Keratinocyte (primary cell): Measurements from ENCODE around the gene ARHGAP18. TPM values are rescaled to one million over a fixed set of nuclear protein-coding genes. Genes with fewer than 3 reads are reported as not detected.

Experiments used
- DNase-seq: peaks from one replicate; pipeline ENCODE4 v3.0.0-alpha.2; 2011; ENCODE audit warnings: low read depth, missing footprints, low spot score
- FAIRE-seq: peaks from 2 replicates; lab custom pipeline; 2011; peaks lifted over from hg19 to GRCh38; lab: Jason Lieb, UNC
- H2AFZ ChIP-seq: 2 replicates; pipeline ENCODE4 v1.6.0; 2012; ENCODE audit warnings: low read length, control low read depth, inconsistent platforms; ENCODE audit not compliant: control insufficient read depth
- H3K27ac ChIP-seq: 2 replicates; pipeline ENCODE4 v1.5.1; 2011; ENCODE audit warnings: low read length; ENCODE audit not compliant: control insufficient read depth, insufficient read depth
- H3K27me3 ChIP-seq: 3 replicates; pipeline ENCODE4 v1.6.0; 2011; ENCODE audit warnings: low read length; ENCODE audit not compliant: control insufficient read depth, insufficient read depth; ENCODE audit errors: extremely low read depth
- H3K36me3 ChIP-seq, 2 experiments: 2 replicates in 1 of 2; 3 replicates in 1 of 2; pipeline ENCODE4 v1.5.1; 2011; ENCODE audit warnings: low read length in 2 of 2, mild to moderate bottlenecking in 1 of 2; ENCODE audit not compliant: control insufficient read depth in 2 of 2, insufficient read depth in 2 of 2; ENCODE audit errors: extremely low read depth in 1 of 2
- H3K4me1 ChIP-seq: 3 replicates; pipeline ENCODE4 v1.5.1; 2011; ENCODE audit warnings: low read length; ENCODE audit not compliant: control insufficient read depth, insufficient read depth; ENCODE audit errors: extremely low read depth
- H3K4me2 ChIP-seq: 3 replicates; pipeline ENCODE4 v1.6.0; 2011; ENCODE audit warnings: low read depth, low read length; ENCODE audit not compliant: control insufficient read depth, insufficient read depth; ENCODE audit errors: extremely low read depth
- H3K4me3 ChIP-seq, 3 experiments: fragments of 200-600 bp in 1 of 3; sonication (generic) in 1 of 3; 2 replicates in 2 of 3; 3 replicates in 1 of 3; pipeline ENCODE4 v1.5.1; 2011 to 2016; ENCODE audit warnings: low read length in 3 of 3, mild to moderate bottlenecking in 3 of 3, control low read depth in 2 of 3, inconsistent platforms in 1 of 3, low read depth in 1 of 3, mixed read lengths in 1 of 3, mixed run types in 1 of 3, moderate library complexity in 1 of 3; ENCODE audit not compliant: control insufficient read depth in 2 of 3, insufficient read depth in 2 of 3; ENCODE audit errors: extremely low read depth in 1 of 3
- H3K79me2 ChIP-seq: 2 replicates; pipeline ENCODE4 v1.6.0; 2012; ENCODE audit warnings: low read length; ENCODE audit not compliant: control insufficient read depth, insufficient read depth
- H3K9ac ChIP-seq: 3 replicates; pipeline ENCODE4 v1.6.0; 2011; ENCODE audit warnings: low read length; ENCODE audit not compliant: control insufficient read depth, insufficient read depth; ENCODE audit errors: extremely low read depth
- H3K9me1 ChIP-seq: 3 replicates; pipeline ENCODE4 v1.6.0; 2011; ENCODE audit warnings: low read length; ENCODE audit not compliant: control insufficient read depth, insufficient read depth; ENCODE audit errors: extremely low read depth
- H3K9me3 ChIP-seq: 2 replicates; pipeline ENCODE4 v1.5.1; 2012; ENCODE audit warnings: low read depth, low read length; ENCODE audit not compliant: control insufficient read depth
- H4K20me1 ChIP-seq: 3 replicates; pipeline ENCODE4 v1.6.0; 2011; ENCODE audit warnings: low read length; ENCODE audit not compliant: control insufficient read depth, insufficient read depth; ENCODE audit errors: extremely low read depth
- EZH2 ChIP-seq: IDR thresholded peaks from one replicate; pipeline ENCODE4 v1.6.1; 2012; ENCODE audit warnings: inconsistent platforms, mild to moderate bottlenecking, low read length, moderate library complexity
- dilution Hi-C: fragments of 300-500 bp; cut with MboI; formaldehyde crosslinking; loops from one replicate; pipeline ENCODE4 v1.7.0; 2020; ENCODE audit warnings: low sequenced_read_pairs; ENCODE audit not compliant: extremely low pct_ligation_motif_present
- polyA plus RNA-seq, 5 experiments: library from polyadenylated mRNA; depleted of rRNA in 3 of 5; stranded (reverse) in 3 of 5; stranded (forward) in 1 of 5; unstranded in 1 of 5; fragments of >200 nt; gene quantifications; 1 replicate in 1 of 5; 2 replicates in 3 of 5; 3 replicates in 1 of 5; pipeline versions ENCODE4 v1.2.1 to v1.2.3, GENCODE V29; 2011 to 2012; ENCODE audit warnings: missing spikeins in 2 of 5, low read depth in 1 of 5, low replicate concordance in 1 of 5
- TF ChIP-seq, protein P1 (sequence below), 3 experiments: IDR thresholded peaks in 1 of 3; conservative IDR thresholded peaks in 1 of 3; optimal IDR thresholded peaks in 1 of 3; 2 replicates in 2 of 3; 3 replicates in 1 of 3; pipeline versions ENCODE3 to v1.5.1; 2011; ENCODE audit warnings: low read length in 3 of 3, mild to moderate bottlenecking in 3 of 3, moderate library complexity in 2 of 3, control low read depth in 1 of 3, inconsistent platforms in 1 of 3; ENCODE audit not compliant: insufficient read depth in 2 of 3; ENCODE audit errors: extremely low read depth in 1 of 3

Gene ARHGAP18
- polyA plus RNA-seq, 1 donor (not counting 4 experiments of a cell fraction or from before 2014, with no cell fraction given): 17.7 TPM

DNA sequence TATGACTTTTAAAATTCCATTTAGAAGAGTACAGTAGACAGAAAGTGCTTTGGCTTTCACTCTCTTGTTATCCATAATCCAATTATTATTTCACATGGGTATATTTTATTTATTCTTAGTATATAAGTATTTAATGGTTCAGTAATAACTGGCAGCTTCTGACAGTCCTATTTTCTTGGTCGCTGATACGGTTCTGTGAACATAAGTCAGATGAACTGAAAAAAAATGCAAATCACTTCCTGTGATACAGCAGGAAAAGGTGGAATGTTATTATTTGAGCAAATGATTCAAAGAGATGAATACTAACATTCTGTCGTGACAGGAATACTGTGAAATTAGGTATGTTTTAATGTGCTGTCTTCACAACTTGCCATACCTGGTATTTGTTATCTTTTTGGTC is 132.3 kb downstream of the ARHGAP18 start:
- dilution Hi-C loops: no loop called here
- Histone ChIP-seq H3K27ac (no peak overlapping the region), H3K79me2 (no peaks in the 10 kb centered on the region), H3K9ac (no peak overlapping the region), H4K20me1 (no peaks in the 10 kb centered on the region), H3K4me1 (peaks cover 7% of the 10 kb centered on the region), H3K4me3 (no peak overlapping the region), H2AFZ (no peak overlapping the region), H3K9me1 (no peaks in the 10 kb centered on the region), H3K4me2 (no peak overlapping the region), H3K9me3 (no peaks in the 10 kb centered on the region), H3K36me3 (peaks cover 3 to 4% of the 10 kb centered on the region in 2 experiments), H3K27me3 (no peaks in the 10 kb centered on the region)
- no peak for FAIRE-seq
- TF ChIP-seq, protein P1, sequence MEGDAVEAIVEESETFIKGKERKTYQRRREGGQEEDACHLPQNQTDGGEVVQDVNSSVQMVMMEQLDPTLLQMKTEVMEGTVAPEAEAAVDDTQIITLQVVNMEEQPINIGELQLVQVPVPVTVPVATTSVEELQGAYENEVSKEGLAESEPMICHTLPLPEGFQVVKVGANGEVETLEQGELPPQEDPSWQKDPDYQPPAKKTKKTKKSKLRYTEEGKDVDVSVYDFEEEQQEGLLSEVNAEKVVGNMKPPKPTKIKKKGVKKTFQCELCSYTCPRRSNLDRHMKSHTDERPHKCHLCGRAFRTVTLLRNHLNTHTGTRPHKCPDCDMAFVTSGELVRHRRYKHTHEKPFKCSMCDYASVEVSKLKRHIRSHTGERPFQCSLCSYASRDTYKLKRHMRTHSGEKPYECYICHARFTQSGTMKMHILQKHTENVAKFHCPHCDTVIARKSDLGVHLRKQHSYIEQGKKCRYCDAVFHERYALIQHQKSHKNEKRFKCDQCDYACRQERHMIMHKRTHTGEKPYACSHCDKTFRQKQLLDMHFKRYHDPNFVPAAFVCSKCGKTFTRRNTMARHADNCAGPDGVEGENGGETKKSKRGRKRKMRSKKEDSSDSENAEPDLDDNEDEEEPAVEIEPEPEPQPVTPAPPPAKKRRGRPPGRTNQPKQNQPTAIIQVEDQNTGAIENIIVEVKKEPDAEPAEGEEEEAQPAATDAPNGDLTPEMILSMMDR (optimal IDR thresholded peaks at IDR 0.05 in 1 of 3, IDR thresholded peaks at IDR 0.05 in 1 of 3, conservative IDR thresholded peaks at IDR 0.05 in 1 of 3; ENCODE audit: extremely low read depth in 1 of 3, insufficient read depth in 2 of 3, low read length in 3 of 3): no peak
- no peak for TF ChIP-seq EZH2
- DNase-seq: no peak

DNA sequence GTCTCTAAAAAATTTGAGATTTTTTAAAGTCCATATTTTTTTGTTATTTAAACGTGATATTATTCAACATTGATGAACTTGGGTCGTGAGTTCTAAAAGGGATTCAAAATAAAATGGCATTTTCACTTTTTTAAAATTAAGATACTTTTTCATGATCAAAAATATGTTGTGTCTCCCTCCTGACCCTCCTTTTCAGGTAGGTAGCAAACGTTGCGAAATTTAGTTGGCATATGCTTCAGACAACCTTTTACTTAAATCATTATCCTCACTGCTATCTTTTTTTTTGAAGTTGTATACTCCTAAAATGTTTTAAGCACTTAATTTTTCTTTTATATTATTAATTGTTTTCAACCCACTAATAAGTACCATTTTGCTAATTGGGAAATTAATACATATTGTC is 133.5 kb downstream of the ARHGAP18 start:
- H3K36me3 ChIP-seq: peaks cover 0 to 2% of the 10 kb centered on the region in 2 experiments
- H3K4me3 ChIP-seq: no peak overlapping the region
- H4K20me1 ChIP-seq: no peaks in the 10 kb centered on the region
- no peak for FAIRE-seq
- peaks cover 7% of the 10 kb centered on the region for H3K4me1 ChIP-seq
- TF ChIP-seq, protein P1 (optimal IDR thresholded peaks at IDR 0.05 in 1 of 3, IDR thresholded peaks at IDR 0.05 in 1 of 3, conservative IDR thresholded peaks at IDR 0.05 in 1 of 3; ENCODE audit: extremely low read depth in 1 of 3, insufficient read depth in 2 of 3, low read length in 3 of 3): no peak
- H3K27ac ChIP-seq: no peak overlapping the region
- dilution Hi-C loops: no loop called here
- H3K9ac ChIP-seq: no peak overlapping the region
- H3K79me2 ChIP-seq: no peaks in the 10 kb centered on the region
- no peak overlapping the region for H2AFZ ChIP-seq
- no peak overlapping the region for H3K4me2 ChIP-seq
- H3K9me1 ChIP-seq: no peaks in the 10 kb centered on the region
- H3K27me3 ChIP-seq: no peaks in the 10 kb centered on the region
- DNase-seq: no peak
- H3K9me3 ChIP-seq: no peaks in the 10 kb centered on the region
